Astrocyte (in vitro differentiated cells and primary cell): ENCODE measurements around the gene GRIN2D. TPM values are rescaled to one million over a fixed set of nuclear protein-coding genes. Genes with fewer than 3 reads are reported as not detected.

Source experiments
- DNase-seq: peaks from one replicate; pipeline ENCODE4 v3.0.0-alpha.2; 2010; ENCODE audit warnings: low read depth
- FAIRE-seq: peaks from 2 replicates; lab custom pipeline; 2011; peaks lifted over from hg19 to GRCh38; lab: Jason Lieb, UNC
- H2AFZ ChIP-seq: 2 replicates; pipeline ENCODE4 v1.6.0; 2012; ENCODE audit warnings: low read depth, low read length, inconsistent platforms
- H3K27ac ChIP-seq: 2 replicates; pipeline ENCODE4 v1.5.1; 2011; ENCODE audit warnings: low read depth, low read length, inconsistent platforms
- H3K27me3 ChIP-seq: 2 replicates; pipeline ENCODE4 v1.6.0; 2011; ENCODE audit warnings: low read length, inconsistent platforms; ENCODE audit not compliant: insufficient read depth
- H3K36me3 ChIP-seq: 2 replicates; pipeline ENCODE4 v1.5.1; 2011; ENCODE audit warnings: low read length, inconsistent platforms; ENCODE audit not compliant: insufficient read depth
- H3K4me1 ChIP-seq: 2 replicates; pipeline ENCODE4 v1.5.1; 2011; ENCODE audit warnings: low read length, inconsistent platforms; ENCODE audit not compliant: insufficient read depth
- H3K4me2 ChIP-seq: 2 replicates; pipeline ENCODE4 v1.6.0; 2012; ENCODE audit warnings: low read length, inconsistent platforms
- H3K4me3 ChIP-seq: 2 replicates; pipeline ENCODE4 v1.5.1; 2011; ENCODE audit warnings: low read depth, mild to moderate bottlenecking, low read length, inconsistent platforms; ENCODE audit not compliant: insufficient read depth
- H3K79me2 ChIP-seq: 2 replicates; pipeline ENCODE4 v1.6.0; 2012; ENCODE audit warnings: mild to moderate bottlenecking, low read length, inconsistent platforms; ENCODE audit not compliant: insufficient read depth
- H3K9ac ChIP-seq: 2 replicates; pipeline ENCODE4 v1.6.0; 2012; ENCODE audit warnings: mild to moderate bottlenecking, low read length, inconsistent platforms
- H3K9me3 ChIP-seq: 2 replicates; pipeline ENCODE4 v1.5.1; 2012; ENCODE audit warnings: low read depth, mild to moderate bottlenecking, low read length, inconsistent platforms; ENCODE audit not compliant: insufficient read depth
- H4K20me1 ChIP-seq: 2 replicates; pipeline ENCODE4 v1.6.0; 2012; ENCODE audit warnings: low read length, inconsistent platforms; ENCODE audit not compliant: insufficient read depth
- H3K27ac Mint-ChIP-seq: one replicate; pipeline ENCODE4 v1.8.0; 2021; ENCODE audit warnings: mild to moderate bottlenecking, mixed read lengths; ENCODE audit not compliant: unreplicated experiment
- H3K27me3 Mint-ChIP-seq: one replicate; pipeline ENCODE4 v1.8.0; 2021; ENCODE audit warnings: low read depth, mixed read lengths; ENCODE audit not compliant: unreplicated experiment
- H3K36me3 Mint-ChIP-seq: one replicate; pipeline ENCODE4 v1.8.0; 2021; ENCODE audit warnings: low read depth, mixed read lengths; ENCODE audit not compliant: unreplicated experiment
- H3K4me1 Mint-ChIP-seq: one replicate; pipeline ENCODE4 v1.8.0; 2021; ENCODE audit warnings: low read depth, mixed read lengths; ENCODE audit not compliant: unreplicated experiment
- H3K4me3 Mint-ChIP-seq: one replicate; pipeline ENCODE4 v1.8.0; 2021; ENCODE audit warnings: mild to moderate bottlenecking, moderate library complexity, mixed read lengths; ENCODE audit not compliant: unreplicated experiment
- H3K9me3 Mint-ChIP-seq: one replicate; pipeline ENCODE4 v1.8.0; 2021; ENCODE audit warnings: mild to moderate bottlenecking, mixed read lengths; ENCODE audit not compliant: unreplicated experiment
- CTCF ChIP-seq: IDR thresholded peaks from 2 replicates; pipeline ENCODE4 v1.5.1; 2011; ENCODE audit warnings: low read depth, mild to moderate bottlenecking, inconsistent platforms, low read length, moderate library complexity; ENCODE audit not compliant: insufficient read depth
- EZH2 ChIP-seq: IDR thresholded peaks from 2 replicates; pipeline ENCODE4 v1.6.1; 2012; ENCODE audit warnings: mild to moderate bottlenecking, low read length, inconsistent platforms; ENCODE audit not compliant: insufficient read depth
- total RNA-seq: library from RNA; stranded (reverse); gene quantifications from 2 replicates; pipeline ENCODE4 v1.2.1, GENCODE V29; 2021

GRIN2D gene
- total RNA-seq, 1 donor from 2014 or later = 6.2 TPM

- H3K4me2 ChIP-seq = no peak overlapping the region
- Mint-ChIP-seq H3K27me3 (peaks cover 11% of the 10 kb centered on the region), H3K9me3 (no peaks in the 10 kb centered on the region), H3K4me1 (peaks cover 12% of the 10 kb centered on the region), H3K4me3 (no peak overlapping the region), H3K36me3 (peaks cover 19% of the 10 kb centered on the region), H3K27ac (no peak overlapping the region)
- TF ChIP-seq CTCF (no peak), EZH2 (peak; percentile 49)
- H3K27ac ChIP-seq = no peak overlapping the region
- H3K9me3 ChIP-seq = no peaks in the 10 kb centered on the region
- DNase-seq = no peak
- H3K4me1 ChIP-seq = peaks cover 19% of the 10 kb centered on the region
- H3K79me2 ChIP-seq = peaks cover 15% of the 10 kb centered on the region
- H3K9ac ChIP-seq = no peak overlapping the region
- no peak overlapping the region for H3K4me3 ChIP-seq
- FAIRE-seq = no peak
- no peak overlapping the region for H2AFZ ChIP-seq
- H4K20me1 ChIP-seq = peaks cover 1% of the 10 kb centered on the region
- H3K27me3 ChIP-seq = peaks cover 18% of the 10 kb centered on the region
- no peaks in the 10 kb centered on the region for H3K36me3 ChIP-seq
Observed at GRCh38 chr19:48442116-48443035, 48.9 kb downstream of the GRIN2D start.

- H3K9ac ChIP-seq = no peak overlapping the region
- FAIRE-seq = no peak
- H3K36me3 Mint-ChIP-seq = peaks cover 19% of the 10 kb centered on the region
- TF ChIP-seq CTCF (no peak), EZH2 (peak; percentile 54)
- H4K20me1 ChIP-seq = peaks cover 8% of the 10 kb centered on the region
- peaks cover 3% of the 10 kb centered on the region for H3K36me3 ChIP-seq
- no peak overlapping the region for H3K27ac Mint-ChIP-seq
- H3K79me2 ChIP-seq = peaks cover 23% of the 10 kb centered on the region
- H3K4me1 ChIP-seq = peaks cover 19% of the 10 kb centered on the region
- peak overlapping the region; percentile 91 for H3K4me2 ChIP-seq
- peaks cover 8% of the 10 kb centered on the region for H3K27me3 Mint-ChIP-seq
- no peaks in the 10 kb centered on the region for H3K9me3 ChIP-seq
- no peak overlapping the region for H3K4me3 ChIP-seq
- H2AFZ ChIP-seq = no peak overlapping the region
- no peak overlapping the region for H3K4me3 Mint-ChIP-seq
- H3K27ac ChIP-seq = no peak overlapping the region
- peaks cover 18% of the 10 kb centered on the region for H3K27me3 ChIP-seq
- H3K9me3 Mint-ChIP-seq = no peaks in the 10 kb centered on the region
- peaks cover 12% of the 10 kb centered on the region for H3K4me1 Mint-ChIP-seq
- no peak for DNase-seq
Observed at GRCh38 chr19:48443256-48443655, 49.8 kb downstream of the GRIN2D start.

Other genes starting within 250 kb of the GRIN2D start
- gene LIG1, start 223.3 kb upstream of the GRIN2D start, total RNA-seq = 16.8 and 19.2 TPM in 2 replicates
- gene ZSWIM9, start 223.0 kb upstream of the GRIN2D start, total RNA-seq = 4.7 TPM in 2 replicates
- gene CARD8, start 137.8 kb upstream of the GRIN2D start, total RNA-seq = 22.9 and 26.3 TPM in 2 replicates
- gene ZNF114, start 123.6 kb upstream of the GRIN2D start, total RNA-seq = 7.6 and 19.6 TPM in 2 replicates
- 199 and 217 TPM in 2 replicates for gene EMP3, start 68.1 kb upstream of the GRIN2D start, total RNA-seq
- gene TMEM143, start 29.7 kb upstream of the GRIN2D start, total RNA-seq = 8.7 and 10.5 TPM in 2 replicates
- gene SYNGR4, start 29.3 kb upstream of the GRIN2D start, total RNA-seq = not detected in 2 replicates
- 370 and 396 TPM in 2 replicates for gene KDELR1, start 2.1 kb upstream of the GRIN2D start, total RNA-seq
- gene GRWD1, start 52.3 kb downstream of the GRIN2D start, total RNA-seq = 35.6 and 41.4 TPM in 2 replicates
- gene KCNJ14, start 61.9 kb downstream of the GRIN2D start, total RNA-seq = 1.4 TPM in 2 replicates
- 62.4 and 67.1 TPM in 2 replicates for gene CYTH2, start 75.7 kb downstream of the GRIN2D start, total RNA-seq
- gene LMTK3, start 118.2 kb downstream of the GRIN2D start, total RNA-seq = 6.2 TPM in 2 replicates
- 0.31 TPM in 1 of 2 replicates, not detected in the other for gene SULT2B1, start 158.5 kb downstream of the GRIN2D start, total RNA-seq
- not detected in 2 replicates for gene SPACA4, start 213.1 kb downstream of the GRIN2D start, total RNA-seq
- 1.3 and 1.7 TPM in 2 replicates for gene FAM83E, start 221.4 kb downstream of the GRIN2D start, total RNA-seq
- 1,046 and 1,102 TPM in 2 replicates for gene RPL18, start 225.5 kb downstream of the GRIN2D start, total RNA-seq
- 25.4 and 29.4 TPM in 2 replicates for gene SPHK2, start 225.8 kb downstream of the GRIN2D start, total RNA-seq
- gene DBP, start 243.7 kb downstream of the GRIN2D start, total RNA-seq = 1.2 and 1.5 TPM in 2 replicates